ENCODE results near the gene CLK1. TPM values are rescaled to one million over a fixed set of nuclear protein-coding genes. Genes with fewer than 3 reads are reported as not detected.

CLK1 gene
- total RNA-seq, 1 experiment from 2014 or later = 46.8 TPM

- no peak overlapping the region for H3K4me3 Mint-ChIP-seq
- H2BK12ac ChIP-seq (ENCODE audit: insufficient read length, low read depth, low read length) = no peak overlapping the region
- H2BK20ac ChIP-seq (ENCODE audit: low read depth, low read length, poor library complexity, severe bottlenecking) = no peak overlapping the region
- no peak overlapping the region for H3K9ac ChIP-seq (ENCODE audit: extremely low read depth, insufficient read length, low read length)
- no peak for DNase-seq
- H3K36me3 Mint-ChIP-seq (ENCODE audit: insufficient read depth in 1 of 3, low read depth in 3 of 3) = peaks cover 5 to 20% (median 10%) of the 10 kb centered on the region in 3 experiments; a peak in 5 of 7 replicates
- H3K27me3 ChIP-seq (ENCODE audit: insufficient read depth, low read length) = no peaks in the 10 kb centered on the region
- H4K5ac ChIP-seq (ENCODE audit: insufficient read length, low read depth, low read length) = no peak overlapping the region
- H2AFZ ChIP-seq (ENCODE audit: low read length) = no peak overlapping the region
- H3K56ac ChIP-seq (ENCODE audit: insufficient read length, low read depth, low read length) = no peak overlapping the region
- no peak overlapping the region for H2BK5ac ChIP-seq (ENCODE audit: insufficient read length, low read length)
- H3K4me1 Mint-ChIP-seq = no peaks in the 10 kb centered on the region
- no peak for TF ChIP-seq CTCF (conservative IDR thresholded peaks at IDR 0.05)
- H3K4ac ChIP-seq (ENCODE audit: low read depth, low read length) = no peak overlapping the region
- no peak overlapping the region for H3K18ac ChIP-seq (ENCODE audit: insufficient read length, low read depth, low read length)
- no peak overlapping the region for H3K27ac ChIP-seq (ENCODE audit: insufficient read length, low read depth, low read length)
- no peak overlapping the region for H4K91ac ChIP-seq (ENCODE audit: insufficient read length, low read depth, low read length)
- H3T11ph ChIP-seq (ENCODE audit: low read length) = no peak overlapping the region
- H3K9me3 ChIP-seq (ENCODE audit: control insufficient read depth, low read depth, low read length) = no peaks in the 10 kb centered on the region
- H3K27ac Mint-ChIP-seq = no peak overlapping the region
- H4K20me1 ChIP-seq (ENCODE audit: control insufficient read depth, insufficient read depth, insufficient read length) = no peaks in the 10 kb centered on the region
- H3K14ac ChIP-seq (ENCODE audit: insufficient read depth, low read length) = no peak overlapping the region
- H3K27me3 Mint-ChIP-seq (ENCODE audit: low read depth) = no peaks in the 10 kb centered on the region; the same call in none of the 2 replicates
- H3K4me2 ChIP-seq (ENCODE audit: insufficient read depth, insufficient read length, low read length) = no peak overlapping the region
- H2BK15ac ChIP-seq (ENCODE audit: low read depth, low read length) = no peak overlapping the region
- no peak overlapping the region for H2AK5ac ChIP-seq (ENCODE audit: insufficient read length, low read length)
- H3K23ac ChIP-seq (ENCODE audit: insufficient read length, low read depth, low read length) = no peak overlapping the region
- H3K79me1 ChIP-seq (ENCODE audit: insufficient read depth, low read depth, low read length, poor library complexity, severe bottlenecking) = no peaks in the 10 kb centered on the region
- H3K79me2 ChIP-seq (ENCODE audit: insufficient read depth, low read length) = no peaks in the 10 kb centered on the region
- H4K8ac ChIP-seq (replicated peaks; ENCODE audit: insufficient read length, low read depth, low read length) = no peak overlapping the region
- H3K23me2 ChIP-seq (ENCODE audit: insufficient read length, low read depth, low read length, poor library complexity, severe bottlenecking) = no peaks in the 10 kb centered on the region
- H2BK120ac ChIP-seq (ENCODE audit: low read depth, low read length, poor library complexity, severe bottlenecking) = no peak overlapping the region
- no peaks in the 10 kb centered on the region for H3K9me3 Mint-ChIP-seq
- H3K4me1 ChIP-seq (ENCODE audit: insufficient read depth, low read length) = no peaks in the 10 kb centered on the region
Observed at GRCh38 chr2:200847269-200847668, 17.2 kb downstream of the CLK1 start.

Data from H9 (cell line).